PC-9 (cell line): ENCODE measurements around the gene PTPN1.

Experiments
- EZH2 ChIP-seq: fragments of 200-600 bp; sonication (generic); IDR thresholded peaks from 2 replicates; pipeline ENCODE4 v1.8.0; 2017; ENCODE audit warnings: antibody characterized with exemption, low read depth
- TF ChIP-seq, protein P1 (sequence below): fragments of 200-600 bp; sonication (generic); conservative IDR thresholded peaks from 2 replicates; pipeline ENCODE4 v1.6.1; 2017; ENCODE audit warnings: mixed run types, antibody characterized with exemption, mild to moderate bottlenecking, moderate library complexity

DNA sequence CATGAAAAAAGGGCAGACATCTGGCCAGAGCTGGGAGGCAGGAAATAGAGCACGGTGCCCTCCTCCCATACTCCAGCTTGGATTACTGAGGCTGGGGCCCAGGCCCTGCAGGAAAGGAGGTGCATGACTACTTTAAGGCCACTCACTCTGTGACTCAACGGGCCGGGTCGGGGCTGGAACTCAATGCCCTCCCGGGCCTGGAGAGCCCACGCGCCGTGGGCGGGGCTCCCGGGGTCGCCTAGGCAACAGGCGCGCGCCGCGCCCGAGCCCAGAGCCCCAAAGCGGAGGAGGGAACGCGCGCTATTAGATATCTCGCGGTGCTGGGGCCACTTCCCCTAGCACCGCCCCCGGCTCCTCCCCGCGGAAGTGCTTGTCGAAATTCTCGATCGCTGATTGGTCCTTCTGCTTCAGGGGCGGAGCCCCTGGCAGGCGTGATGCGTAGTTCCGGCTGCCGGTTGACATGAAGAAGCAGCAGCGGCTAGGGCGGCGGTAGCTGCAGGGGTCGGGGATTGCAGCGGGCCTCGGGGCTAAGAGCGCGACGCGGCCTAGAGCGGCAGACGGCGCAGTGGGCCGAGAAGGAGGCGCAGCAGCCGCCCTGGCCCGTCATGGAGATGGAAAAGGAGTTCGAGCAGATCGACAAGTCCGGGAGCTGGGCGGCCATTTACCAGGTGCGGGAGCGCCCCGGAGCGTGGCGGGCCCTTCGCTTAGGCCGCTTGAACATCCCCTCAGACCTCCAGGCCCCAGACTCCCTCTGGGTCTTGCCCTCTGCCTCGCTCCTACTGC is at the start of gene PTPN1:
- TF ChIP-seq, protein P1, sequence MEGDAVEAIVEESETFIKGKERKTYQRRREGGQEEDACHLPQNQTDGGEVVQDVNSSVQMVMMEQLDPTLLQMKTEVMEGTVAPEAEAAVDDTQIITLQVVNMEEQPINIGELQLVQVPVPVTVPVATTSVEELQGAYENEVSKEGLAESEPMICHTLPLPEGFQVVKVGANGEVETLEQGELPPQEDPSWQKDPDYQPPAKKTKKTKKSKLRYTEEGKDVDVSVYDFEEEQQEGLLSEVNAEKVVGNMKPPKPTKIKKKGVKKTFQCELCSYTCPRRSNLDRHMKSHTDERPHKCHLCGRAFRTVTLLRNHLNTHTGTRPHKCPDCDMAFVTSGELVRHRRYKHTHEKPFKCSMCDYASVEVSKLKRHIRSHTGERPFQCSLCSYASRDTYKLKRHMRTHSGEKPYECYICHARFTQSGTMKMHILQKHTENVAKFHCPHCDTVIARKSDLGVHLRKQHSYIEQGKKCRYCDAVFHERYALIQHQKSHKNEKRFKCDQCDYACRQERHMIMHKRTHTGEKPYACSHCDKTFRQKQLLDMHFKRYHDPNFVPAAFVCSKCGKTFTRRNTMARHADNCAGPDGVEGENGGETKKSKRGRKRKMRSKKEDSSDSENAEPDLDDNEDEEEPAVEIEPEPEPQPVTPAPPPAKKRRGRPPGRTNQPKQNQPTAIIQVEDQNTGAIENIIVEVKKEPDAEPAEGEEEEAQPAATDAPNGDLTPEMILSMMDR, result 0 out of 2 replicates have a peak, but pooled peaks have one; percentile 11
- no peak for TF ChIP-seq EZH2
